ENCODE data around the gene RELN.

DNA sequence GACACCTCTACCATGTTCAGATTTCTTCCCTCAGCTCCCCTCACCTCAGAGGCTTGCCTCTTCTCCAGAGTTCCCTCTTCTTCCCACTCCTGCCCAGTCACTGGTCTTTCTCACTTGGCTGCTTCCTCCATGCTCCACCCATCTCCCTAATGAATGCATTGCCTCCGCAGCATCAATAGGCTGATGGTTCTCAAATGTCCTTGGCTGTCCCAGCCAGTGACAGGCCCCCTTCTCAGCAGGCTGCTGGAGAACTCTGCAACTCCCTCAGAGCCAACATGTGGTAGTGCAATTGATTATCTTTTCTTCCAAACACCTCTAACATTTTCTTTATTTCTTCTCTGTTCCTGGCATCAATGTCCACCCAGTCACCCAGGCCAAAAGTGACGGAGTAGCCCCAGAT lies 218.2 kb downstream of the RELN start:
- TF ChIP-seq TAF1 (IDR thresholded peaks at IDR 0.05; ENCODE audit: low read depth, low read length) = no peak
- TF ChIP-seq POLR2A (IDR thresholded peaks at IDR 0.05; ENCODE audit: low read depth, low read length) = no peak
- no peak for TF ChIP-seq POLR2AphosphoS5 (IDR thresholded peaks at IDR 0.05; ENCODE audit: low read depth, low read length)
